IPS-15b (cell line): Measurements from ENCODE around the gene CDHR2.

Source experiments
- H3K27me3 ChIP-seq: one replicate; pipeline ENCODE4 v1.6.1; 2013; ENCODE audit warnings: low read length; ENCODE audit not compliant: control insufficient read depth, insufficient read depth
- H3K36me3 ChIP-seq: one replicate; pipeline ENCODE4 v1.6.1; 2013; ENCODE audit warnings: low read length; ENCODE audit not compliant: control insufficient read depth, insufficient read depth
- H3K4me1 ChIP-seq: one replicate; pipeline ENCODE4 v1.6.1; 2013; ENCODE audit warnings: mild to moderate bottlenecking, low read length; ENCODE audit not compliant: control insufficient read depth, insufficient read depth
- H3K4me3 ChIP-seq: one replicate; pipeline ENCODE4 v1.5.1; 2013; ENCODE audit warnings: low read depth, low read length
- H3K9ac ChIP-seq: one replicate; pipeline ENCODE4 v1.6.1; 2013; ENCODE audit warnings: low read depth, mild to moderate bottlenecking, low read length
- H3K9me3 ChIP-seq: one replicate; pipeline ENCODE4 v1.6.1; 2013; ENCODE audit warnings: mild to moderate bottlenecking, low read length; ENCODE audit not compliant: control insufficient read depth, insufficient read depth

CDHR2 gene

DNA sequence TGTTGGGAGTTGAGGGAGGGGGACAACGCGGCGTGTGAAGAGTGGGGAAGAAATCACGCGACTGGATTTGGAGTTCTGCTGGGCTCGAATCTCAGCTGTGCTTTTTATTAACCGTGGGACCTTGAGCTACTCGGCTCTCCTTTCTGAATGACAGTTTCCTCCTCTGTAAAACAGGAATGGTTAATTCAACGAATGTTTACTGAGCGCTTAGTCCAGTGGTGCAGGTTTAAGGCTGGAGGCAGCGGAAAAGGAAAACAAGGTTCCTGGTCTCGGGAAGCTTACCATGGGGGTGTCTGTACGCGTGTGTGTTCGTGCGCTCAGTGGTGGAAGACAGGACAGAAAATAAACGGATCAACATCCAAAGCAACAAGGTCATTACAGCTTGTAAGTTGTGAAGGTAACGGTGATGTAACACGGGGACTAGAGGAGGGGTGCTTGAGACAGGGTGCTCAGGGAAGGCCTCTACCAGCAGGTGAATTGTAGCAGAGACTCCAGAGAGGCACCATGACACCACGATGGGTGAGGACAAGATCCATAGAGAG, 81.6 kb downstream of the CDHR2 start:
- H3K27me3 ChIP-seq, result peaks cover 48% of the 10 kb centered on the region
- H3K9me3 ChIP-seq, result no peaks in the 10 kb centered on the region
- H3K9ac ChIP-seq, result no peak overlapping the region
- H3K36me3 ChIP-seq, result no peaks in the 10 kb centered on the region
- H3K4me3 ChIP-seq, result peak overlapping the region; percentile 95
- H3K4me1 ChIP-seq, result peaks cover 7% of the 10 kb centered on the region

DNA sequence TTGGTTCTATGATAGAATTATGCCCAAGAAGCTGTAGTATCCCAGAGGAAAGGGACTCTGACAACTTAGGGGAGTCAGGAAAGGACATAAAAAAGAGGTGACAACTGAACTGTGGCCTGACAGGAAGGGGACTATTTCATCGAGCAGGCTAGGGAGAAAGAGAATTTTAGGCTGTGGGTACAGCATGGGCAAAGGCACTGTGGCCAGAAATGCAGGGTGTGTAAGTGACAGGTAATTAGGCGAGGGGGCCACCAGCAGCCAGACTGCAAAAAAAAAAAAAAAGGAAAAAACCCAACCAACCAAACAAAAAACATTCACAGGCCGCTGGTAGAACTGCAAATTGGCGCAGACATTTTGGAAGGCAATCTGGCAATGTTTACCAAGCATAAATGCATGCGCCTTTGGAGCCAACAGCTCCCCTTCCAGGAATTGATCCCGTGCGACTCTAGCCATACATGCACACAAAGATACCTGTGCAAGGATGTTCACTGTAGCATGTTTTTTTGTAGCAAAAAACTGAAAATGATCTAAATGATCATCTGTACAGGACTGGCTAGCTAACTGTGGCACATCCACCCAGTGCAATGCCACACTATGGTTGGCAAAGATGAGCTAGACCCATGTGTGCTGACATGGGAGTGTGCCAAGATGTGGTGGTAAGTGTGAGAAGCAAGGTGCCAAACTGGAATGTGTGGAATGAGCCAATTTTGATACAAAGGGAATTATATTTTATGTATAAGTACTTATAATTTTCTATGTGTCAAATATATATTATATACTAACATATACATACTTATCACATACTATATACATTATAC, 82.5 kb downstream of the CDHR2 start:
- Histone ChIP-seq H3K4me1 (peaks cover 7% of the 10 kb centered on the region), H3K4me3 (peak overlapping the region; percentile 95), H3K36me3 (no peaks in the 10 kb centered on the region), H3K9ac (no peak overlapping the region), H3K27me3 (peaks cover 48% of the 10 kb centered on the region), H3K9me3 (no peaks in the 10 kb centered on the region)

DNA sequence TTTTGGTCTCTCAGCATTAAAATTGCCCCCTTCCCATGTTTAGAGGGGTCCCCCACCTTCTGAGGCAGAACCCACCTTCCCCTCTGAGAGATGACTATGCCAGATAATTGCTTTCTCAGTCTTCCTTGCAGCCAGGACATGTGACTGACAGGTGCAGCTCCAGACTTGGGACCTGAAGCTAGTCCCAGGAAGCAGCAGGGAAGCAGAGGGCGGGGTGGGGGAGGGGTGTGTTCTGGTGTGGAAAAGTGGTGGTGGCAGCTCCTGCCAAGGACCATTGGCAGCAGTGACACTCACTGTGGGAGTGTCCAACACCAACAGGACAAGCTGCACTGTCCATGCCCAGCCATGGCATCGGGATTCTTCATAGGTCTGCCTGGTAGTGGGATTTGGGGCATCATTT, 83.6 kb downstream of the CDHR2 start:
- peaks cover 7% of the 10 kb centered on the region for H3K4me1 ChIP-seq
- H3K27me3 ChIP-seq, result peaks cover 42% of the 10 kb centered on the region
- no peaks in the 10 kb centered on the region for H3K36me3 ChIP-seq
- H3K9me3 ChIP-seq, result no peaks in the 10 kb centered on the region
- H3K4me3 ChIP-seq, result no peak overlapping the region
- no peak overlapping the region for H3K9ac ChIP-seq

DNA sequence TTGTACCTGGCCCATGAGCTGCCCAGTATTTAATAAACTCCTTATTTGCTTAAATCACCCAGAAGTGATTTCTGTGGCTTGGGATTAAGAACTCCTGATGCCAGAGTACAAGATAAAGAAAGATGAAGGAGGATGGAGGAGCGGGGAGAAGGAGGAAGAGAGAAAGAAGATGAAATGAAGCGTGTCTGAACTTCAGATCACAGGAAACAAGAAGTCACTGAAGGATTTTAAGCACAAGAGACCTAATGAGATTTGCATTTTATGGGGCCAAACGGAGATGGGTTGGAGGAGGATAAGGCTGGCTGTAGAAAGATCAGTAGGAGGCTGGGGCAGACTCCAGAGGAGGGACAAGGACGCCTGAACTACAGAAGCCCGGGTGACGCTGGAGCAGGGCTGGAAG, 84.5 kb downstream of the CDHR2 start:
- Histone ChIP-seq H3K27me3 (peaks cover 37% of the 10 kb centered on the region), H3K4me3 (no peak overlapping the region), H3K9ac (no peak overlapping the region), H3K4me1 (peaks cover 7% of the 10 kb centered on the region), H3K36me3 (no peaks in the 10 kb centered on the region), H3K9me3 (no peaks in the 10 kb centered on the region)

DNA sequence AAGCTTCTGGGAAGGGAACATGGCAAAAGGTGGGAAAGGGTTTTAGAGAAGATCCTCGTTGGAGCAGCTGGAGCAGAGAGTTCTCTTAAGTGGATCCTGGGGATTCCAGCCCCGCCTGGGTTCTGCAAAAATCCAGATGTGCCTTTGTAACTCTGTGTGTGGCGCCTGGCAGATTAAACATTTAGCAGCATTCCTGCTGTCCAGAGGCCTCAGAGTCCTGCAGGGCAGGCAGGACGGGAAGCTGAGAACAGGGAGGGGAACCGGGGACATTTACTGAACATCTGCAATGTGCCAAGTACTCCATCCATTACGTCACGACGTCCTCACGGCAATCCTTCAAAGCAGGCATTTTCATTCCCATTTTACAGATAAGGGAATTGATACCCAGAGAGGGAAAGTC, 87.3 kb downstream of the CDHR2 start:
- Histone ChIP-seq H3K27me3 (peaks cover 20% of the 10 kb centered on the region), H3K4me1 (peaks cover under 1% of the 10 kb centered on the region), H3K4me3 (no peak overlapping the region), H3K9me3 (no peaks in the 10 kb centered on the region), H3K36me3 (no peaks in the 10 kb centered on the region), H3K9ac (no peak overlapping the region)

DNA sequence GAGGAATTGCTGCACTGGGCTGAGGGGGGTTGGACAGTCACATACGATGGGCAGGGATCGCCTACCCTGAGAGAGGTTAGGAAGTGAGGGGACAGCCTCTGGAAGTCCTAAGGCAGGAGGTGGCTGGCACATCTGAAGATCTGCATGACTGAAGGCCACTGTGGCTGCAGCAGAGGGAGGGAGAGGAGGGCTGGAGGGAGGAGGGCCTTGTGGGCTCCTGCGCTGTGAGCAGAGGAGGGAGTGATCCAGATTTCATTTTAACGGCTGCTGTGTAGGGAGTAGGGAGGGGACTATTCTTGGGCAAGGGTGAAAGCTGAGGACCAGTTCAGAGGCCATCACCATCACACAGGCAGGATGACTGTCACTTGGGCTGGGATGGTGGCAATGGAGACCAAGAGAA, 88.4 kb downstream of the CDHR2 start:
- Histone ChIP-seq H3K36me3 (no peaks in the 10 kb centered on the region), H3K9me3 (no peaks in the 10 kb centered on the region), H3K9ac (no peak overlapping the region), H3K27me3 (peaks cover 14% of the 10 kb centered on the region), H3K4me1 (no peaks in the 10 kb centered on the region), H3K4me3 (no peak overlapping the region)

DNA sequence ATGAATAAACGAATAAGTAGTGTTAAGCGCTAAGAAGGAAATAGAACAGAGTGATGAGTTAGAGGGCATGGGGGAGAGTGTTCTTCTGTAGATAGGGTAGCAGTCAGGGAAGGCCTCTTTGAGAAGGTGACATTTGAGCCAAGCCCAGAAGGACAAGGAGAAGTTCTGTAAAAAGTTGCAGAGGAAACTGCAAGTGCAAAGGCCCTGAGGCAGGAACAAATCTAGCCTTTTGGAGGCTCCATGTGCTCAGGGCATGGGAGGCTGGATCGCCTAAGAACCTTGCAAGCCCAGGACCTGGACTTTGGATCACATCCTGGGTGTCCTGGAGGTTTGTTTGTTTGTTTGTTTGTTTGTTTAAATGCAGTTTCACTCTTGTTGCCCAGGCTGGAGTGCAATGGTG, 89.3 kb downstream of the CDHR2 start:
- Histone ChIP-seq H3K27me3 (peaks cover 7% of the 10 kb centered on the region), H3K36me3 (no peaks in the 10 kb centered on the region), H3K9ac (no peak overlapping the region), H3K4me3 (no peak overlapping the region), H3K9me3 (no peaks in the 10 kb centered on the region), H3K4me1 (no peaks in the 10 kb centered on the region)

DNA sequence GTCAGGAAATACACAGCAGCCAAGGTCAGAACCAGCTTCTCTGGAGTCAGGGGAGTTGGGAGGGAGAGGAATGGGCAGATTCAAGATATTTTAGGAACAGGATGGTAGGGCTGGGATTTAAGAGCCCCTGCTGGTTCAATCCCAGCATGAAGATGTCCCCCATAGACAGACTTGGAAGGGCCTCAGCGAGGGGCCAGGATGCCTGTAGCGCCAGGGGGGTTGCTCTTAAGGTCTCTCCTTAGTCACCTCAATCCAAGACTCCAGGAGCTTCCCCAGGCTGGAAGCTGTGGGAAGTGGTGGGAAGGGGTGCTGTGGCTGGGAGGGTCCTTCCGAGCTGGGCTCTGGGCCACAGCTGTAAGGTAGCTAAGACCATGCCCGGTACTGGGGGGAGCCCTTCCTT, 90.1 kb downstream of the CDHR2 start:
- Histone ChIP-seq H3K4me3 (no peak overlapping the region), H3K9ac (no peak overlapping the region), H3K4me1 (peaks cover 6% of the 10 kb centered on the region), H3K36me3 (no peaks in the 10 kb centered on the region), H3K9me3 (no peaks in the 10 kb centered on the region), H3K27me3 (peaks cover 6% of the 10 kb centered on the region)

DNA sequence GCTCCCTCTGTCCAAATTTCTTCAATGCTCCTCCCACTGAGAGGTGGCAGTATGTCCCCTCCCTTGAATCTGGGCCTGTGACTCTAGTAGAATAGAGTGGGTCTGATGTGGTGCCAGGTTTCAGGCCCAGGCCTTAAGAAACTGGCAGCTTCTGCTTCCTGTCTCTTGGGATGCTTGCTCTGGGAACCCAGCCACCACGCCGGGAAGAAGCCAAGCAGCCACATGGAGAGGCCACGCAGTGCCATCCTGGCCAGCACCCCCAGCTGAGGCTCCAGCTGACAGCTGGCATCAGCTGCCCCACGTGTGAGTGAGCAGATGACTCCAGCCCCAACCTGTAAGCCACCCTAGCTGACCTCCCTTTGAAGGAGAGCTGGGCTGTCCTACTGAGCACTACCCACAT, 90.8 kb downstream of the CDHR2 start:
- H3K9me3 ChIP-seq, result no peaks in the 10 kb centered on the region
- no peaks in the 10 kb centered on the region for H3K36me3 ChIP-seq
- peaks cover 13% of the 10 kb centered on the region for H3K4me1 ChIP-seq
- peaks cover 6% of the 10 kb centered on the region for H3K27me3 ChIP-seq
- no peak overlapping the region for H3K9ac ChIP-seq
- no peak overlapping the region for H3K4me3 ChIP-seq

DNA sequence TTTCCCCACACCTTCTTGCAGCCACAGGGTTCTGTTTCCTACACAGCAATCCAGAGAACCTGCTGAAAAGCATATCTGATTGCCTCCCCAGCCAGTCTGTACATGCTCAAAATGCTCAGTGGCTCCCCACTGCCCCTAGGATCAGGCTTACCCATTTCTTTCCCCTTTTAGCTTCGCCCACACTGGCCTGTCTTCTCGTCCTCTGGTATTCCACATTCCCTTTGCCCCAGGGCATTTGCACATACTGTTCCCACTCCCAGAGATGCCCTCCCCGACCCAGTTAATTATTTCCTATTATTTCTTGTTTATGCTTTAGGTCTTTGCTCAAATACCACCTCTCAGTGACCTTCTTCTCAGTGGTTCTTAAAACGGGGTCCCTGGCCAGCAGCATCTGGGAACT, 91.5 kb downstream of the CDHR2 start:
- no peaks in the 10 kb centered on the region for H3K36me3 ChIP-seq
- H3K9me3 ChIP-seq, result no peaks in the 10 kb centered on the region

DNA sequence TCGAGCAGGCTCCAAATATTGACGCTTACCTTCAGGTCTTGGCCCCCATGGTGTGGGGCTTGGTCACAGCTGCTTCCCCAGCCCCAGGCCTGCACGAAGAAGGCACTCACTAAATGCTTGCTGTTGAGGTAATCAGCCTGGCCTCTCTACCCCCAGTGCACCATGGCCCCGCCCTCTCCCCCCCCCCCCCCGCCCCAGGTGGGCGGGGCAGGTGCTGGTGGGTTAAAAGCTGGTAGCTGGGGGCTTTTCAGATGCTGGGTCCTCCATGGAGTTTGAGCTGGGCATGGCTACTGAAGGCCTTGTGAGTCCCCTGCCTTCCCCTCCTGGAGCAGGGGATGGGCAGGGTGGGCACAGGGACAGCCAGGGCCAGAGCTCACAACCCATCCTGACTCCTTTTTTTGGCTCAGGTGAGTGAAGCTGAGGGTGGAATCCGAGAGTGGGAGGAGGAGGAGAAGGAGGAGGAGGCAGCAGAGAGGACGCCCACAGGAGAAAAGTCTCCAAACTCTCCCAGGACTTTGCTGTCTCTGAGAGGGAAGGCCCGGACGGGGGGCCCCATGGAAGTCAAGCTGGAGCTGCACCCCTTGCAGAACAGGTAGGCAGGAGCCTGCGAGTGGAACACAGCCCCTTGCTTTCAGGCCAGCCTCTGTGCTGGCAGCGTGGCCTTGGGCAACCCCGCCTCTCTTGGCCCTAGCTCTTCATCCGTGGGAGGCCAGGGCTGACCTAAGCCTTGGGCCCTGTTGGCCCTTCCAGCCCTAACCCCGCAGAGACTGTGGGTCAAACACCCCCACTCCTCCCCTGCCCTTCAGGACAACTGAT, 93.7 kb downstream of the CDHR2 start:
- Histone ChIP-seq H3K36me3 (no peaks in the 10 kb centered on the region), H3K9me3 (no peaks in the 10 kb centered on the region), H3K9ac (no peak overlapping the region), H3K4me3 (no peak overlapping the region), H3K27me3 (peaks cover 3% of the 10 kb centered on the region), H3K4me1 (peaks cover 13% of the 10 kb centered on the region)

More for the DNA sequence above, 91.5 kb downstream of the CDHR2 start:
- Histone ChIP-seq H3K9ac (no peak overlapping the region), H3K4me3 (no peak overlapping the region), H3K4me1 (peaks cover 13% of the 10 kb centered on the region), H3K27me3 (peaks cover 3% of the 10 kb centered on the region)
